CD4-positive, alpha-beta T cell treated with Interleukin-6 at 100 ng/mL for 8 hours (primary cell): ENCODE results near the gene BLNK.

Source experiments
- DNase-seq: peaks from one replicate; pipeline ENCODE4 v3.0.0-alpha.2; 2020; ENCODE audit warnings: mixed read lengths, low spot score

BLNK gene

GRCh38 chr10:96288151-96288621 lies 16.8 kb upstream of the BLNK start:
- no peak for DNase-seq

DNA sequence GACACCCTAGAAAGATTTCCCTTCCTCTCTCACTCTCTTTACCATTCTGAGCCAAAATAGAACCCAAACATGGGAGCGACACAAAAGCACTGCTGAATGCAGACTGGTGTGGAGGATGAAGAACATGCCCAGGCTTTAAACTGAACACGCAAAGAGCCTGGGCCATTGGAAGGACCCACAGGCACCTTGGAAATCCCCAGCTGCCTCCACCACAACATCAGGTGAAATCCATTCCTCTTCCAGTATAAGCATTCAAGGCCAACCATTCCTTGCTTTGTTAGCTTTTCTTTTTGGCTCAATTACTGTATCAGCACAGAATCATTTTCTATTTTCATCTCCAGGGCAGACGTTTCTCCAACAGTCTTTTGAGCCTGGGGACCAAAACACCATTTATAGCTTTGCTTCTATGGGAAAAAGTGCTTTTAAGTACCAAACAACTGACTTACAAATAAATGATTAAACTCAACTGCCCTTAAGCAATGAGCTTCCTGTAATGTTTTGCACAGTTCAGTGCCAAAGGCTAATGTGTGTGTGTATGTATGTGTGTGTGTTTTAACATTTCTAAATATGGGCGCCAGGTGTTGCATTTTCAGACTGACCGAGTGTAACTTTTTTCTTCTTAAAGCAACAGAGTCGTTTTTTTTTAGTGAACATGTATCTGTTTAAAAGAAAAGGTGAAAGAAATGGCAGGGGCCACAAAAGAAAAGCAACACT lies 16.2 kb upstream of the BLNK start:
- no peak for DNase-seq

GRCh38 chr10:96285331-96285752 lies 14.0 kb upstream of the BLNK start:
- no peak for DNase-seq

GRCh38 chr10:96283756-96284155 lies 12.4 kb upstream of the BLNK start:
- DNase-seq: no peak

DNA sequence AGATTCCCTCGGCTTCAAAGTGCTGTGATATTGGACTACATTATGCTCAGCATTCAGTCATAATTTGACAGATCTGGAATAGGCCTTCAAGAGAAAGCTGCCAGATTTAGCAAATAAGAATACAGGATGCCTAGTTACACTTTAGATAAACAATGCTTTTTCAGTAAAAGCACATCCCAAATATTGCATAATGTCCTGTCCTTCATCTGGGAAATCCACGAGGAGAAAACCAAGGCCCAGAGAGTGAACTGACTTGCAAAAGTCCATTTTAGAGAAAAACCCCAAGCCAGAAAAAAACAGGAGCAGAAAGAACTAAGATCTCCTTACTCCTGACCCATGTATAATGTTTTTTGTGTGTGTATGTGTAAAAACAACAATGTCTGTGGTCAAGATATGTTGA lies 12.0 kb upstream of the BLNK start:
- DNase-seq: no peak

DNA sequence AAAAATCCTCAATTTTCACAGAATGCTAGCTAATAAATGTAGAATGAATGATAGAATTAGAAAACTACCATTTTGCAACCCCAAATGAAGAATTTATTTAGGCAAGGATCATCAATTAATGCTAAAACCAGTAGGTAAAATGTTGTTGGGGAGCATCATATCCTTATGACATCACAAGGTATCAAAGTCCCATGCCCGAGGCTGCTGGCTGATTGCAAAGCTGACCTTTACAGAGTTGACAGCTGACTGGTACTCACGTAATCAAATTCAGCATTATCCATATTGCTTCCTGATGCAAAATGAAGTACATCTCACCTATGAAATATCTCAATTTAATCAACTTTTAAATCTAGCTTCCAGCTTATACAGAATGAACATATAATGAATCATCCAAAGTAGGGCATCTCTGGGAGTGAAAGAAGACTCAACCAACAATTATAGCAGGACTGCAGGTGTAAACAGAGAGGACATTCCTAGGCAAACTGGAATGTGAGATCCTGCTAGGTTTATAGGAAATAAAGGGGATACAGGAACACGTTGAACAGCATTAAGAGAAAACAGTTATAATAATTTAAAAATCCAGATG lies 10.2 kb upstream of the BLNK start:
- no peak for DNase-seq

GRCh38 chr10:96280859-96281258 lies 9.5 kb upstream of the BLNK start:
- DNase-seq: no peak

GRCh38 chr10:96279191-96279641 lies 7.8 kb upstream of the BLNK start:
- no peak for DNase-seq

GRCh38 chr10:96276831-96277230 lies 5.5 kb upstream of the BLNK start:
- no peak for DNase-seq

- no peak for DNase-seq
Measured at GRCh38 chr10:96276426-96276825, 5.1 kb upstream of the BLNK start.

GRCh38 chr10:96275685-96276418 lies 4.5 kb upstream of the BLNK start:
- DNase-seq: no peak

GRCh38 chr10:96272316-96273280 lies 1.2 kb upstream of the BLNK start:
- DNase-seq: no peak

DNA sequence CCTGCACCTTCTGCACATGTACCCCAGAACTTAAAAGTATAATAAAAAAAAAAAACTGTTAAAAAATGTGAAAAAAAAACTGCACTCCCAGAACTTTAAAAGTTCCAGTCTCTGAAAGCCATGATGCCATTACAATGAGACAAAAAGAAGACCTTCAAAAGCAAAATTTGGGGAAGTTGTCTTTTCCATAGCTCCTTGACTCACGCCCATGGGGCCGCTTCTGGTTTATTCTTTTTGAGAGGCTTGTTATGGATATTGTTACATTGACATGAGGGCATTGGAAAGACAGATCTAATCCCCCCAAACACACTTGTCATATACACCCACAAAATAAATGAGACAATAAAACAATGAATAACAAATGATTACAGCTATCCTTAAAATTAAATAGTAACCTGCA lies 798 bp downstream of the BLNK start:
- no peak for DNase-seq

- DNase-seq: no peak
Measured at GRCh38 chr10:96269438-96270300, 1.7 kb downstream of the BLNK start.

DNA sequence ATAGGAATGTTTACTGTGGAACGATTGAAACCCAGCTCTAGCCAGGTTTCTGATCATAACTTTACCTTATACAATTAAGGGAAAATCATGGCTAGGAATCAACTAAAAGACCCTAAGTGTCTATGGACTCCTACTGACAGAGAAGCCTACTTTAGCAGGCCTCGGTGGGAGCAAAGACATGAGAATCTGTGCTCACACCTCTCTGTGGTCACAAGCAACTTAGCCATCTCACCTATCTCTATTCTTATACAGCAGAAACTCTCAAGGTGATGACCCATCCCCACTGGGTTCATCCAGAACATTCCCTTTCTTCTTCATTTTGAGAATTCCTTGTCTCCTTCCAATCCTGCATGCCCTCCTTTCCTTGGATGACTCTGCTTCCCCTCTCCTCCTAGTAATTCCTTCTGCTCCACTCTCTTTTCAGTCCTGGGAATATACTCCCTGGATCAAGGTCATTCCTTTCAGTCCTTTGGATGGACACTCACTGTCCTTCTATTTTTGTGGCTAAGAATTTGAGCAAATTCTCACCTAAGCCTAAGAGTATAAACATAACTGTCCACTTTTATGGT lies 2.9 kb downstream of the BLNK start:
- DNase-seq: no peak

- no peak for DNase-seq
Measured at GRCh38 chr10:96267234-96267705, 4.1 kb downstream of the BLNK start.

GRCh38 chr10:96266118-96266770 lies 5.1 kb downstream of the BLNK start:
- DNase-seq: no peak

- DNase-seq: no peak
Measured at GRCh38 chr10:96264938-96265337, 6.4 kb downstream of the BLNK start.

GRCh38 chr10:96263669-96264068 lies 7.7 kb downstream of the BLNK start:
- no peak for DNase-seq

GRCh38 chr10:96263176-96263575 lies 8.2 kb downstream of the BLNK start:
- DNase-seq: no peak
